K562 (cell line): ENCODE results near the gene GADD45GIP1. TPM values are rescaled to one million over a fixed set of nuclear protein-coding genes. Genes with fewer than 3 reads are reported as not detected.

Experiments
- ATAC-seq: fragments of 200-7000 bp; cut with Tn5 transposase; 3 replicates; pipeline ENCODE4 v1.9.1; 2020; ENCODE audit warnings: moderate library complexity
- BruUV-seq: library from RNA; stranded (reverse); fragments of 400-500 nt; replicated peaks from 2 replicates; lab custom pipeline; 2021; lab: Mats Ljungman, UMichigan
- CTCF ChIA-PET: fragments of 300-600 bp; formaldehyde crosslinking; extraction: SDS; loops from one replicate; lab custom pipeline; 2021; ENCODE audit warnings: low intra/inter-chr PET ratio; lab: Yijun Ruan, JAX
- POLR2A ChIA-PET: fragments of 300-600, 350-650 bp; sonication (Branson Sonifier 250); formaldehyde crosslinking; extraction: SDS; loops from one replicate; lab custom pipeline; 2021; ENCODE audit warnings: antibody characterized with exemption, inconsistent platforms; lab: Yijun Ruan, JAX
- DNase-seq, 4 experiments: peaks; one replicate each; pipeline versions ENCODE4 v3.0.0 to v3.0.0-alpha.2; 2011 to 2018; ENCODE audit warnings: low spot score in 3 of 4, mixed read lengths in 3 of 4; ENCODE audit errors: extremely low read depth in 1 of 4
- FAIRE-seq: peaks from 2 replicates; lab custom pipeline; 2011; peaks lifted over from hg19 to GRCh38; lab: Jason Lieb, UNC
- H2AFZ ChIP-seq: 2 replicates; pipeline ENCODE4 v1.6.0; 2011; ENCODE audit warnings: low read depth, low read length, control low read depth, inconsistent platforms
- H3K27ac ChIP-seq: fragments of 200-600 bp; 3 replicates; pipeline ENCODE4 v1.8.0; 2011; ENCODE audit warnings: low read depth, mild to moderate bottlenecking, control low read depth, inconsistent platforms, low read length, moderate library complexity, mixed read lengths; ENCODE audit errors: extremely low read depth
- H3K27me3 ChIP-seq, 2 experiments: fragments of 300-600 bp in 1 of 2; 2 replicates in 1 of 2; 3 replicates in 1 of 2; pipeline versions ENCODE4 v1.6.0 to v1.8.0; 2011; ENCODE audit warnings: inconsistent platforms in 2 of 2, low read length in 2 of 2, mild to moderate bottlenecking in 1 of 2, mixed read lengths in 1 of 2, moderate library complexity in 1 of 2; ENCODE audit not compliant: control insufficient read depth in 2 of 2, insufficient read depth in 2 of 2
- H3K36me3 ChIP-seq: fragments of 300-600 bp; 3 replicates; pipeline ENCODE4 v1.8.0; 2011; ENCODE audit warnings: mild to moderate bottlenecking, low read length, inconsistent platforms; ENCODE audit not compliant: control insufficient read depth, insufficient read depth
- H3K4me1 ChIP-seq, 2 experiments: fragments of 200-600 bp in 1 of 2; replicated peaks in 1 of 2; 2 replicates in 1 of 2; 3 replicates in 1 of 2; pipeline versions ENCODE4 v1.5.1 to v1.8.0; 2011; ENCODE audit warnings: inconsistent platforms in 2 of 2, low read length in 2 of 2, mild to moderate bottlenecking in 1 of 2, mixed read lengths in 1 of 2, moderate library complexity in 1 of 2; ENCODE audit not compliant: control insufficient read depth in 2 of 2, insufficient read depth in 2 of 2
- H3K4me2 ChIP-seq: 2 replicates; pipeline ENCODE4 v1.6.1; 2011; ENCODE audit warnings: low read length, control low read depth, inconsistent platforms, mixed read lengths; ENCODE audit not compliant: insufficient read depth
- H3K4me3 ChIP-seq: fragments of 200-600 bp; sonication (generic), shearing (Covaris generic); 2 replicates; pipeline ENCODE4 v1.5.1; 2016; ENCODE audit warnings: control low read depth, inconsistent platforms
- H3K79me2 ChIP-seq: fragments of 200-600 bp; 3 replicates; pipeline ENCODE4 v1.8.0; 2011; ENCODE audit warnings: low read length, inconsistent platforms; ENCODE audit not compliant: control insufficient read depth, insufficient read depth
- H3K9ac ChIP-seq, 2 experiments: 2 replicates each; pipeline versions ENCODE4 v1.6.0 to v1.6.1; 2011; ENCODE audit warnings: low read depth in 2 of 2, low read length in 2 of 2, control low read depth in 1 of 2, inconsistent platforms in 1 of 2, mild to moderate bottlenecking in 1 of 2, mixed read lengths in 1 of 2; ENCODE audit not compliant: insufficient read depth in 1 of 2
- H3K9me1 ChIP-seq: one replicate; pipeline ENCODE4 v1.6.0; 2011; ENCODE audit warnings: inconsistent platforms, mild to moderate bottlenecking, low read length, moderate library complexity; ENCODE audit not compliant: control insufficient read depth, insufficient read depth
- H3K9me3 ChIP-seq: replicated peaks from 2 replicates; pipeline ENCODE4 v1.5.1; 2011; ENCODE audit warnings: low read depth, low read length, inconsistent platforms; ENCODE audit not compliant: control insufficient read depth, insufficient read depth
- H4K20me1 ChIP-seq: replicated peaks from 2 replicates; pipeline ENCODE4 v1.6.1; 2011; ENCODE audit warnings: low read length, inconsistent platforms, mixed read lengths; ENCODE audit not compliant: control insufficient read depth, insufficient read depth
- BCL6 ChIP-seq: fragments of 250-450 bp; sonication (Bioruptor Pico); IDR thresholded peaks from 2 replicates; pipeline ENCODE4 v1.4.0; 2020
- CEBPG ChIP-seq, 3 experiments: fragments of 200-800 bp in 1 of 3; sonication (Bioruptor generic) in 1 of 3; sonication (generic) in 1 of 3; formaldehyde crosslinking in 1 of 3; IDR thresholded peaks in 2 of 3; conservative IDR thresholded peaks in 1 of 3; 2 replicates each; pipeline versions ENCODE4 v1.6.1 to v1.8.0; 2016 to 2022; ENCODE audit warnings: missing compliant biosample characterization in 2 of 3, missing genetic modification characterization in 2 of 3, mild to moderate bottlenecking in 1 of 3, missing genetic modification reagents in 1 of 3
- ELF2 ChIP-seq: fragments of 250-450 bp; sonication (Bioruptor Pico); IDR thresholded peaks from 2 replicates; pipeline ENCODE4 v1.5.0; 2021; ENCODE audit warnings: mild to moderate bottlenecking
- EP400 ChIP-seq: fragments of 450-650 bp; IDR thresholded peaks from 2 replicates; pipeline ENCODE4 v1.6.1; 2017; ENCODE audit warnings: antibody characterized with exemption, mild to moderate bottlenecking, moderate library complexity
- POLR2AphosphoS2 ChIP-seq: IDR thresholded peaks from 2 replicates; pipeline ENCODE4 v1.6.1; 2012; ENCODE audit warnings: low read length, improper control_type of control experiment
- POLR2G ChIP-seq: fragments of 200-400 bp; formaldehyde crosslinking; IDR thresholded peaks from 2 replicates; pipeline ENCODE4 v1.6.1; 2017; ENCODE audit warnings: low read depth, mild to moderate bottlenecking, antibody characterized with exemption, low read length, moderate library complexity
- WGBS: fragments of 100-300 bp; shearing (Covaris generic); methylation state at CpG from one replicate; pipeline ENCODE4 v1.1.6; 2016; ENCODE audit warnings: low coverage, mixed read lengths; ENCODE audit not compliant: insufficient coverage; ENCODE audit errors: missing lambda C conversion rate; 5-methylcytosine and 5-hydroxymethylcytosine counted together
- in situ Hi-C: fragments of 300-500 bp; cut with MboI; formaldehyde crosslinking; loops from 4 replicates; pipeline ENCODE4 v1.15.0; 2018; ENCODE audit warnings: inconsistent platforms, mixed read lengths
- intact Hi-C: fragments of 100-400 bp; cut with micrococcal nuclease; formaldehyde crosslinking; loops from 2 replicates; pipeline ENCODE4 v1.14.2; 2022
- polyA plus RNA-seq, 8 experiments: library from polyadenylated mRNA; depleted of rRNA in 4 of 8; stranded (reverse) in 5 of 8; unstranded in 3 of 8; fragments of >200 nt; fragmentation: Nextera tagmentation in 2 of 8; fragmentation: Illumina TruSeq in 1 of 8; extraction: Ambion mirVana in 2 of 8; extraction: Trizol in 1 of 8; gene quantifications; 2 replicates each; pipeline versions ENCODE4 v1.2.1 to v1.2.3, GENCODE V29; 2011 to 2014; ENCODE audit warnings: inconsistent platforms in 1 of 8, missing spikeins in 1 of 8
- total RNA-seq, 7 experiments: library from RNA; depleted of rRNA in 6 of 7; stranded (reverse); fragments of >200 nt in 6 of 7; fragmentation: Illumina TruSeq in 2 of 7; extraction: Trizol in 2 of 7; gene quantifications; 2 replicates each; pipeline versions ENCODE4 v1.2.1 to v1.2.3, GENCODE V29; 2011 to 2021; ENCODE audit warnings: low replicate concordance in 1 of 7
- TF ChIP-seq, protein P1 (sequence below): sonication (generic); formaldehyde crosslinking; IDR thresholded peaks from 2 replicates; pipeline ENCODE4 v1.8.0; 2023; ENCODE audit warnings: mild to moderate bottlenecking, missing genetic modification reagents
- TF ChIP-seq, protein P2 (sequence below): IDR thresholded peaks from 2 replicates; pipeline ENCODE4 v1.6.1; 2016; ENCODE audit warnings: missing genetic modification characterization, missing compliant biosample characterization
- TF ChIP-seq, protein P3 (sequence below): sonication (generic); formaldehyde crosslinking; IDR thresholded peaks from 2 replicates; pipeline ENCODE4 v1.8.1; 2023; ENCODE audit warnings: mild to moderate bottlenecking, missing genetic modification reagents, moderate library complexity

Gene GADD45GIP1
- total and polyA plus RNA-seq, 9 of the 15 experiments (the other 6 are each of a cell fraction or from before 2014, with no cell fraction given), result 5.1 to 161 (median 29.2) TPM

DNA sequence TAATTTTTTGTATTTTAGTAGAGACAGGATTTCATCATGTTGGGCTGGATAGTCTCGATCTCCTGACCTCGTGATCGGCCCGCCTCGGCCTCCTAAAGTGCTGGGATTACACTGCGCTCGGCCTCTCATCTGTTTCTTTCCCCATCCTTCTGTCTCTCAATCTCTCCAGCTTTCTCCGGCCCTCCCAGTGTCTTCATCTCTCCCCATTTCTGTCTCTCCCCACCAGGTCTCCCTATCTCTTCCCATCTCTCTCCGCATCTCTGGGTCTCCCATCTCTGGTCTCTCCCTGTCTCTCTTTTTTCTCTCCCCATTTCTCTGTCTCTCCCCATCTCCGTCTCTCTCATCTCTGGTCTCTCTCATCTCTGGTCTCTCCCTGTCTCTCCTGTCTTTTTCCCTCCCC is 26.1 kb upstream of the GADD45GIP1 start:
- no peak overlapping the region for H3K9ac ChIP-seq
- no peak overlapping the region for H3K27ac ChIP-seq
- no peak for DNase-seq
- WGBS, result 69% methylated on average over 8 of the region's 10 CpGs
- in situ Hi-C loops (no loop called here), intact Hi-C loops (loop anchor here (1.0 kb wide), 2 partner anchors 51 to 78 kb away; no protein-coding TSS in a partner anchor)
- no peak for FAIRE-seq
- no peaks in the 10 kb centered on the region for H3K79me2 ChIP-seq
- H3K4me2 ChIP-seq, result peak overlapping the region; percentile 48
- ChIA-PET CTCF (interaction anchor here (0.6 to 2.2 kb wide), 6 partner anchors 51 to 980 kb away, joined by 3 to 10 read pairs (median 4); no protein-coding TSS in a partner anchor), POLR2A (interaction anchor here (1.1 kb wide), 1 partner anchor 116 kb away, joined by 4 read pairs; no protein-coding TSS in a partner anchor)
- no TSS peak for BruUV-seq
- H3K9me1 ChIP-seq, result no peaks in the 10 kb centered on the region
- H4K20me1 ChIP-seq, result no peaks in the 10 kb centered on the region
- TF ChIP-seq POLR2AphosphoS2 (no peak), BCL6 (no peak), EP400 (0 out of 2 replicates have a peak, but pooled peaks have one; percentile 0), CEBPG (CRISPR knock-in tag; IDR thresholded peaks at IDR 0.05) (no peak), CEBPG (tag; conservative IDR thresholded peaks at IDR 0.05 in 1 of 2, IDR thresholded peaks at IDR 0.05 in 1 of 2) (peak in 1 of 2 experiments; percentile 20; a peak in 1 of 4 replicates), ELF2 (CRISPR knock-in tag) (no peak), POLR2G (no peak)
- TF ChIP-seq, protein P1, sequence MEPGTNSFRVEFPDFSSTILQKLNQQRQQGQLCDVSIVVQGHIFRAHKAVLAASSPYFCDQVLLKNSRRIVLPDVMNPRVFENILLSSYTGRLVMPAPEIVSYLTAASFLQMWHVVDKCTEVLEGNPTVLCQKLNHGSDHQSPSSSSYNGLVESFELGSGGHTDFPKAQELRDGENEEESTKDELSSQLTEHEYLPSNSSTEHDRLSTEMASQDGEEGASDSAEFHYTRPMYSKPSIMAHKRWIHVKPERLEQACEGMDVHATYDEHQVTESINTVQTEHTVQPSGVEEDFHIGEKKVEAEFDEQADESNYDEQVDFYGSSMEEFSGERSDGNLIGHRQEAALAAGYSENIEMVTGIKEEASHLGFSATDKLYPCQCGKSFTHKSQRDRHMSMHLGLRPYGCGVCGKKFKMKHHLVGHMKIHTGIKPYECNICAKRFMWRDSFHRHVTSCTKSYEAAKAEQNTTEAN (CRISPR knock-in tag), result no peak
- TF ChIP-seq, protein P2, sequence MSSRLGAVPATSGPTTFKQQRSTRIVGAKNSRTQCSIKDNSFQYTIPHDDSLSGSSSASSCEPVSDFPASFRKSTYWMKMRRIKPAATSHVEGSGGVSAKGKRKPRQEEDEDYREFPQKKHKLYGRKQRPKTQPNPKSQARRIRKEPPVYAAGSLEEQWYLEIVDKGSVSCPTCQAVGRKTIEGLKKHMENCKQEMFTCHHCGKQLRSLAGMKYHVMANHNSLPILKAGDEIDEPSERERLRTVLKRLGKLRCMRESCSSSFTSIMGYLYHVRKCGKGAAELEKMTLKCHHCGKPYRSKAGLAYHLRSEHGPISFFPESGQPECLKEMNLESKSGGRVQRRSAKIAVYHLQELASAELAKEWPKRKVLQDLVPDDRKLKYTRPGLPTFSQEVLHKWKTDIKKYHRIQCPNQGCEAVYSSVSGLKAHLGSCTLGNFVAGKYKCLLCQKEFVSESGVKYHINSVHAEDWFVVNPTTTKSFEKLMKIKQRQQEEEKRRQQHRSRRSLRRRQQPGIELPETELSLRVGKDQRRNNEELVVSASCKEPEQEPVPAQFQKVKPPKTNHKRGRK (tag), result peak; percentile 87
- TF ChIP-seq, protein P3, sequence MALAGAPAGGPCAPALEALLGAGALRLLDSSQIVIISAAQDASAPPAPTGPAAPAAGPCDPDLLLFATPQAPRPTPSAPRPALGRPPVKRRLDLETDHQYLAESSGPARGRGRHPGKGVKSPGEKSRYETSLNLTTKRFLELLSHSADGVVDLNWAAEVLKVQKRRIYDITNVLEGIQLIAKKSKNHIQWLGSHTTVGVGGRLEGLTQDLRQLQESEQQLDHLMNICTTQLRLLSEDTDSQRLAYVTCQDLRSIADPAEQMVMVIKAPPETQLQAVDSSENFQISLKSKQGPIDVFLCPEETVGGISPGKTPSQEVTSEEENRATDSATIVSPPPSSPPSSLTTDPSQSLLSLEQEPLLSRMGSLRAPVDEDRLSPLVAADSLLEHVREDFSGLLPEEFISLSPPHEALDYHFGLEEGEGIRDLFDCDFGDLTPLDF (CRISPR knock-in tag), result no peak
- H3K36me3 ChIP-seq, result no peaks in the 10 kb centered on the region
- peak overlapping the region; percentile 42 for H3K4me3 ChIP-seq
- ATAC-seq, result no peak
- peak overlapping the region; percentile 64 for H2AFZ ChIP-seq
- H3K4me1 ChIP-seq, result peaks cover 21 to 49% of the 10 kb centered on the region in 2 experiments; a peak in 4 of 5 replicates
- H3K9me3 ChIP-seq, result no peaks in the 10 kb centered on the region
- H3K27me3 ChIP-seq, result no peaks in the 10 kb centered on the region
